ENCODE data around the gene GPSM1. TPM values are rescaled to one million over a fixed set of nuclear protein-coding genes. Genes with fewer than 3 reads are reported as not detected.
A peak's percentile ranks its signal among the peaks of the same experiment; 100 is the strongest.

Gene GPSM1
- total RNA-seq, 1 donor from 2014 or later, result 59.4 TPM

DNA sequence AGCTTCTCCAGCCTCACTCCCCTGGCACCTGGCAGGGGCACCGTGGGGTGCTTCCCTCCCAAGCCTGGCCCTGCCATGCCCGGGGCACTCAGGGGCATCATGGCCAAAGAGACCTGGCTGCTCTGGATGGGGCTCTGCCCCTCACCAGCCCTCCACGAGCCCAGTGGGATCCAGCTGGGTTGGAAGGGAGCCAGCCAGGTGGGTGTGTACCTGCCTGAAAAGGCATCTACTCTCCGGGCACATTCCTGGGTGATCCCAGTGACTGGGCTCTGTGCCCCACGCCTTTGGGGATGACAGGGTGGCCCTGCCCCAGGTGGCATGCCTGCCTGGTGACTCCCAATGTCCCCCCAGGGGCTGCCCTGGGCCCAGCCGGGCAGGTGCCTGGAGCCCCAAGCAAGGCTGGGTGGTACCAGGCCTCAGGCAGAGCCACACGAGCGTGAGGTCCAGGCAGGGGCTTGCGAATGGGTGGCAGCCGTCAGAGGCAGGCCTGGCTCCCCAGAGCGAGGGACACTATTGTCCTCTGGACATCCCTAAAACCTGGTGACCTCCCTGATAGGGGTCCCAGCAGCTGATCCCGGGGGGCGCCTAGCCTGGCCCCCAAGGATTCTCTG is 777 bp downstream of the GPSM1 start:
- Mint-ChIP-seq H3K27ac (ENCODE audit: unreplicated experiment) (no peak overlapping the region), H3K36me3 (ENCODE audit: low read depth, unreplicated experiment) (peaks cover 3% of the 10 kb centered on the region), H3K4me3 (ENCODE audit: unreplicated experiment) (peak overlapping the region; percentile 89), H3K4me1 (ENCODE audit: low read depth, unreplicated experiment) (peaks cover 11% of the 10 kb centered on the region), H3K9me3 (ENCODE audit: unreplicated experiment) (no peaks in the 10 kb centered on the region), H3K27me3 (ENCODE audit: low read depth, unreplicated experiment) (peaks cover 5% of the 10 kb centered on the region)
- no peak for FAIRE-seq
- Histone ChIP-seq H4K20me1 (ENCODE audit: insufficient read depth, low read length) (peaks cover 50% of the 10 kb centered on the region), H3K9ac (ENCODE audit: low read length) (peak overlapping the region; percentile 85), H3K27ac (ENCODE audit: low read depth, low read length) (peak overlapping the region; percentile 51), H2AFZ (ENCODE audit: low read depth, low read length) (no peak overlapping the region), H3K4me3 (ENCODE audit: insufficient read depth, low read depth, low read length) (peak overlapping the region; percentile 75), H3K9me3 (ENCODE audit: insufficient read depth, low read depth, low read length) (no peaks in the 10 kb centered on the region), H3K36me3 (ENCODE audit: insufficient read depth, low read length) (no peaks in the 10 kb centered on the region), H3K4me1 (ENCODE audit: insufficient read depth, low read length) (peaks cover 32% of the 10 kb centered on the region), H3K4me2 (ENCODE audit: low read length) (peak overlapping the region; percentile 98), H3K79me2 (ENCODE audit: insufficient read depth, low read length) (peaks cover 53% of the 10 kb centered on the region), H3K27me3 (ENCODE audit: insufficient read depth, low read length) (no peaks in the 10 kb centered on the region)
- TF ChIP-seq, protein P1, sequence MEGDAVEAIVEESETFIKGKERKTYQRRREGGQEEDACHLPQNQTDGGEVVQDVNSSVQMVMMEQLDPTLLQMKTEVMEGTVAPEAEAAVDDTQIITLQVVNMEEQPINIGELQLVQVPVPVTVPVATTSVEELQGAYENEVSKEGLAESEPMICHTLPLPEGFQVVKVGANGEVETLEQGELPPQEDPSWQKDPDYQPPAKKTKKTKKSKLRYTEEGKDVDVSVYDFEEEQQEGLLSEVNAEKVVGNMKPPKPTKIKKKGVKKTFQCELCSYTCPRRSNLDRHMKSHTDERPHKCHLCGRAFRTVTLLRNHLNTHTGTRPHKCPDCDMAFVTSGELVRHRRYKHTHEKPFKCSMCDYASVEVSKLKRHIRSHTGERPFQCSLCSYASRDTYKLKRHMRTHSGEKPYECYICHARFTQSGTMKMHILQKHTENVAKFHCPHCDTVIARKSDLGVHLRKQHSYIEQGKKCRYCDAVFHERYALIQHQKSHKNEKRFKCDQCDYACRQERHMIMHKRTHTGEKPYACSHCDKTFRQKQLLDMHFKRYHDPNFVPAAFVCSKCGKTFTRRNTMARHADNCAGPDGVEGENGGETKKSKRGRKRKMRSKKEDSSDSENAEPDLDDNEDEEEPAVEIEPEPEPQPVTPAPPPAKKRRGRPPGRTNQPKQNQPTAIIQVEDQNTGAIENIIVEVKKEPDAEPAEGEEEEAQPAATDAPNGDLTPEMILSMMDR (IDR thresholded peaks at IDR 0.05; ENCODE audit: insufficient read depth, low read depth, low read length), result no peak
- TF ChIP-seq EZH2 (IDR thresholded peaks at IDR 0.05; ENCODE audit: insufficient read depth, low read length), result no peak
- no peak for DNase-seq (ENCODE audit: low read depth)

- Mint-ChIP-seq H3K36me3 (ENCODE audit: low read depth, unreplicated experiment) (peaks cover 3% of the 10 kb centered on the region), H3K4me1 (ENCODE audit: low read depth, unreplicated experiment) (peaks cover 11% of the 10 kb centered on the region), H3K4me3 (ENCODE audit: unreplicated experiment) (peak overlapping the region; percentile 89), H3K9me3 (ENCODE audit: unreplicated experiment) (no peaks in the 10 kb centered on the region), H3K27ac (ENCODE audit: unreplicated experiment) (peak overlapping the region; percentile 69), H3K27me3 (ENCODE audit: low read depth, unreplicated experiment) (peaks cover 1% of the 10 kb centered on the region)
- DNase-seq (ENCODE audit: low read depth), result peak; percentile 47
- TF ChIP-seq, protein P1 (IDR thresholded peaks at IDR 0.05; ENCODE audit: insufficient read depth, low read depth, low read length), result no peak
- TF ChIP-seq EZH2 (IDR thresholded peaks at IDR 0.05; ENCODE audit: insufficient read depth, low read length), result no peak
- H3K4me1 ChIP-seq (ENCODE audit: insufficient read depth, low read length), result peaks cover 32% of the 10 kb centered on the region
- H2AFZ ChIP-seq (ENCODE audit: low read depth, low read length), result peak overlapping the region; percentile 34
- H3K4me3 ChIP-seq (ENCODE audit: insufficient read depth, low read depth, low read length), result peak overlapping the region; percentile 75
- FAIRE-seq, result no peak
- H3K9ac ChIP-seq (ENCODE audit: low read length), result peak overlapping the region; percentile 85
- H3K27me3 ChIP-seq (ENCODE audit: insufficient read depth, low read length), result no peaks in the 10 kb centered on the region
- peak overlapping the region; percentile 51 for H3K27ac ChIP-seq (ENCODE audit: low read depth, low read length)
- no peaks in the 10 kb centered on the region for H3K9me3 ChIP-seq (ENCODE audit: insufficient read depth, low read depth, low read length)
- peaks cover 55% of the 10 kb centered on the region for H4K20me1 ChIP-seq (ENCODE audit: insufficient read depth, low read length)
- peak overlapping the region; percentile 98 for H3K4me2 ChIP-seq (ENCODE audit: low read length)
- peaks cover 58% of the 10 kb centered on the region for H3K79me2 ChIP-seq (ENCODE audit: insufficient read depth, low read length)
- H3K36me3 ChIP-seq (ENCODE audit: insufficient read depth, low read length), result no peaks in the 10 kb centered on the region
These were observed 1.3 kb downstream of the GPSM1 start for GRCh38 chr9:136328622-136329041.

- Mint-ChIP-seq H3K9me3 (ENCODE audit: unreplicated experiment) (no peaks in the 10 kb centered on the region), H3K4me1 (ENCODE audit: low read depth, unreplicated experiment) (peaks cover 11% of the 10 kb centered on the region), H3K36me3 (ENCODE audit: low read depth, unreplicated experiment) (peaks cover 3% of the 10 kb centered on the region), H3K27ac (ENCODE audit: unreplicated experiment) (peak overlapping the region; percentile 47), H3K4me3 (ENCODE audit: unreplicated experiment) (peak overlapping the region; percentile 89), H3K27me3 (ENCODE audit: low read depth, unreplicated experiment) (no peaks in the 10 kb centered on the region)
- Histone ChIP-seq H3K9me3 (ENCODE audit: insufficient read depth, low read depth, low read length) (no peaks in the 10 kb centered on the region), H3K36me3 (ENCODE audit: insufficient read depth, low read length) (no peaks in the 10 kb centered on the region), H3K9ac (ENCODE audit: low read length) (peak overlapping the region; percentile 85), H4K20me1 (ENCODE audit: insufficient read depth, low read length) (peaks cover 61% of the 10 kb centered on the region), H3K4me1 (ENCODE audit: insufficient read depth, low read length) (peaks cover 32% of the 10 kb centered on the region), H3K4me2 (ENCODE audit: low read length) (peak overlapping the region; percentile 98), H2AFZ (ENCODE audit: low read depth, low read length) (no peak overlapping the region), H3K27ac (ENCODE audit: low read depth, low read length) (peak overlapping the region; percentile 51), H3K79me2 (ENCODE audit: insufficient read depth, low read length) (peaks cover 64% of the 10 kb centered on the region), H3K27me3 (ENCODE audit: insufficient read depth, low read length) (no peaks in the 10 kb centered on the region), H3K4me3 (ENCODE audit: insufficient read depth, low read depth, low read length) (peak overlapping the region; percentile 75)
- DNase-seq (ENCODE audit: low read depth) (no peak), FAIRE-seq (no peak)
- TF ChIP-seq, protein P1 (IDR thresholded peaks at IDR 0.05; ENCODE audit: insufficient read depth, low read depth, low read length), result no peak
- no peak for TF ChIP-seq EZH2 (IDR thresholded peaks at IDR 0.05; ENCODE audit: insufficient read depth, low read length)
These were observed 1.9 kb downstream of the GPSM1 start for GRCh38 chr9:136329211-136329627.
